Upper lobe of left lung (tissue), 4 donors: Measurements from ENCODE around the gene RFTN1.

Experiments
- CTCF ChIP-seq, 6 experiments: fragments of 450-650 bp in 4 of 6; fragments of 200-600 bp in 2 of 6; sonication (generic) in 2 of 6; IDR thresholded peaks; one replicate each; pipeline ENCODE4 v1.5.1; 2016 to 2019; ENCODE audit warnings: antibody characterized with exemption in 6 of 6
- EP300 ChIP-seq, 4 donors: sonication (generic); formaldehyde crosslinking; IDR thresholded peaks; one replicate each; pipeline ENCODE4 v1.5.1; 2017; ENCODE audit warnings: antibody characterized with exemption in 4 of 4, control low read depth in 2 of 4

- TF ChIP-seq CTCF (IDR thresholded peaks at IDR 0.05) (no peak), EP300 (IDR thresholded peaks at IDR 0.05) (no peak)
Observed at GRCh38 chr3:16485395-16485992, 28.0 kb downstream of the RFTN1 start.
